Frontal cortex (tissue), 4 donors: ENCODE data around the gene LETM1. TPM values are rescaled to one million over a fixed set of nuclear protein-coding genes. Genes with fewer than 3 reads are reported as not detected.

Experiments
- DNase-seq, 2 donors: peaks; one replicate each; pipeline ENCODE4 v3.0.0; 2012; ENCODE audit warnings: low spot score in 2 of 2
- FAIRE-seq: peaks from 2 replicates; lab custom pipeline; 2012; peaks lifted over from hg19 to GRCh38; lab: Jason Lieb, UNC
- total RNA-seq: library from RNA; depleted of rRNA; stranded (reverse); fragments of >200 nt; gene quantifications from one replicate; pipeline ENCODE4 v1.2.3, GENCODE V29; 2014
- donor health status: control.
- donor health status: control.
- donor health status: control.

LETM1 gene
- total RNA-seq, 1 donor from 2014 or later = 115 TPM

DNA sequence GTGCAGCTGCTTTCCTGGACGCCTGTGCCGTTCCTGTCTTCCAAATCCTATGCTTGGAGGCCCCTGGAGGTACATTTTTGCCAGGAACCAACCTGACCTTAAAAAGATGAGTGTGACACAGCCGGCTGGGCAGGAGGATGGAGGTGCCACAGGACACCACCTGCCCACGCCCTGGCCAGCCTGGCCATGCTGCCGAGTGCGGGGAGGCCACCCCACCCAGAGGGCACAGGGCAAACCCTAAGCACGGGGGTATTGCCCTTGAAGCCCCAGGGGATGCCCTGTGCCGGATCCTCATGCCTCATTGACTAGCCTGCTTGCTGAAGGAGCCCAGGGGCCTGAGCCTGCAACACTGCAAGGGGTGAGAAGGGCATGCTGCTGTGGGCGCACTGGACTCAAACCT, 42.7 kb downstream of the LETM1 start:
- DNase-seq (no peak), FAIRE-seq (no peak)

DNA sequence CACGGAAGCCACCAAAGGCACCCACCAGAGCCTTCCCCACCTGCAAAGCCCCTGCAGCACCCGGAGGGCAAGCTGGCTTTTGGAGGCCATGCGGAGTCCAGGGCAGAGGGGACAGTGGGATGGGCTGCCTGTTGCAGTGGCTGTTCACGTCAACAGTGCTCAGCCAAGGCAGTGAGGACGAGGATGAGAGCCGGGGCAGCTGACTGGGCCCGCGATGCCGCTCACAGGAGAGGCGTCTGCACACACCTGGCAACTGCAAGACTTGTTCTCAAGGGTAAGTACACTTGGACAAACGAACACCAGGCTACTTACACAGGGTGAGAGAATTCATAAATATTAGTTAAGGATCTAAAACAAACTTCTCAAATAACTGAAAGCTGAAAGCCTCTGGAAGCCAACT, 43.2 kb downstream of the LETM1 start:
- no peak for FAIRE-seq
- no peak for DNase-seq

DNA sequence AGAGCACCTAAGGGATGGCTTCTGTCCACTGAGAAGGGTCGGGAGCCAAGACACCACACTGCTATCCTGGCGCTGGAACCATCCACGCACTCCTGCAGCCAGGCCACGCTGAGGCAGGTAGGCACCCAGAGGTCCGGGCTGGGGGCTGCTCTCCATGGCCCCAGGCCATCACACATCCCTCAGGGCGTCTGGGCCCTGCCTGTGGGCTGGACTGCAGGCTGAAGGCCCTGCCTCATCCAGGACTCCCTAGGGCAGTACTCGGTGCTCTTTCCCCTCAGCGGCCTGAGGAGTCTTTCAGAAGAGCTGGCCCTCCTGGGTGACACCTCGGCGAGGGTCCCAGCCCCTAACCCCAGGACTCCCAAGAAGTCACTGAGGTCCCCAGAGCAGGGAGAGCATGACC, 45.2 kb downstream of the LETM1 start:
- FAIRE-seq (no peak), DNase-seq (no peak)

DNA sequence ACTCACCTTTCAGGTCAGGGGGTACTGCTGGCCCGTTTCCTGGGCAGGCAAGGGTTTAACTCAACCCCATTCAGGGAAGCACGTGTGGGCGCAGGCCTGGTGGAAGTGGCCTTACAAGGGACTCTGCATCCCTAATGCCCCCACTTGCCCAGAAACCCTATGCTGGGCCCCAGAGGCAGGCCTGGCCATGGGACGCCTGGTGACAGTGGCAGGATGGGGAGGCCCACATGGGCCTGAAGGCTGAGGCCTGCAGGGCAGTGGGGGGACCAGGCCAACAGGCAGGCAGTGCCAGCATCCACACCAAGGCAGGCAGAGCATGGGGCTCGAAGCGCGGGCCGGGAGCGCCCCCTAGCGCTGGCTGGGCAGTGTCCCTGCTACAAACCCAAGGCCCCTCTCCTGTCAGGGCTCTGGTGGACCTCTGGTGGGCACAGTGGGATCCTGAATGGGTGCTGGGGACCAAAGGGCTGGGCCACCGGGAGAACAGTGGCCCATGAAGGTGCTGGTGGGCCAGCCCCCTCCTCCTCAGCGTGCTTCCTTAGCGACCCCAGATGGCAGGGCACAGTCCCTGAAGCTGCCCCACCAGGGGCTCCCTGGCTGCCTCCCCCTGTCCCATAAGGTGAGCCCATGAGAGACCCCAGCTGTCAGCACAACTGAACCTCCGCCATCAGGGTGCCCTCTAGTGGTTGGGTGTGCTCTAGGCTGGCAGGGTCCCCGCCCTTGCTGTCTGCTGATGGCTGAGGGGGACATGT, 46.0 kb downstream of the LETM1 start:
- DNase-seq (peak; percentile 83 to 89), FAIRE-seq (no peak)

DNA sequence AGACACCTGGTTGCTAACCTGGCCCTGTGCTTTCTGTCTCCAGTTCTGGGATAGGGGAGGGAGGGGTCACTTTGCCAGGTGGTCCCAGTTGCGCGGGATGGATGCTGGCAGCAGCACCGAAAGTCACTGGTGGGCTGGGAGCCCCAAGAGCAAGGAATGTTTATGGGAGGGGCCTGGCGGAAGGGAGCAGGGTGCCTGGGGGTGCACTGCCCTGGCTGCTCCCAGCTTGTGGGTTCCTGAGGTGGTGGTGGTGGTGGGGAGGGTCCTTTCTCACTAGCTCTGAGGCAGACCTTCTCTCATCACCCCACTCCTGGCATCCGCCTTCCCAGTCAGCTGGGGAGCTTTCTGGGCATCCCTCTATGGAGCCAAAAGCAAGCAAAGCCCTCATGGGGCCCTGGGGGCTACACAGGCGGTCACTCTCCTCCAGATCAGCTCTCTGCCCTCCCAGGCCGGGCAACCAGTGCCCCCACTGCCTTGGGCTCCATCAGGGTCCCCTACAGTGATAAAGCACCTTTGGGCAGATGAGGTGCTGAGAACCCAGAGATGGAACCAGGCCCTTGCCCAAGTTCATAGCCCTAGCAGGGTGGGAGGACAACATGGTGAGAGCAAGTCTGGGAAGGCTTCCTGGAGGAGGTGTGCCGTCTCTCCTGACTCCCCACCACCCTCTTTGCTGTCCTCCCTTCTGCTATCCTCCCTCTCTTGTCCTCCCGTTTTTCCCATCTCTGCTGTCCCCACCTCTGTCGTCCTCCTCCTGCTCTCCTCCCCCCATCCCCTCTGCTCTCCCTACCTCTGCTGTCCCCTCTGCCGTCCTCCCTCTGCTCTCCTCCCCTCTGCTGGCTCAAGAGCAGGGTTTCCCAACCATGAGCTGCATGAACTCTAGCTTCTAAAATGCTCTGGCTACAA, 46.9 kb downstream of the LETM1 start:
- no peak for DNase-seq
- FAIRE-seq = no peak

DNA sequence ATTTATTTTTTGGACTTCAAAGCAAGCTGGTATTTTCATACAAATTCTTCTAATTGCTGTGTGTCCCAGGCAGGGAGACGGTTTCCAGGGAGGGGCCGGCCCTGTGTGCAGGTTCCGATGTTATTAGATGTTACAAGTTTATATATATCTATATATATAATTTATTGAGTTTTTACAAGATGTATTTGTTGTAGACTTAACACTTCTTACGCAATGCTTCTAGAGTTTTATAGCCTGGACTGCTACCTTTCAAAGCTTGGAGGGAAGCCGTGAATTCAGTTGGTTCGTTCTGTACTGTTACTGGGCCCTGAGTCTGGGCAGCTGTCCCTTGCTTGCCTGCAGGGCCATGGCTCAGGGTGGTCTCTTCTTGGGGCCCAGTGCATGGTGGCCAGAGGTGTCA, 47.6 kb downstream of the LETM1 start:
- FAIRE-seq (no peak), DNase-seq (no peak)

DNA sequence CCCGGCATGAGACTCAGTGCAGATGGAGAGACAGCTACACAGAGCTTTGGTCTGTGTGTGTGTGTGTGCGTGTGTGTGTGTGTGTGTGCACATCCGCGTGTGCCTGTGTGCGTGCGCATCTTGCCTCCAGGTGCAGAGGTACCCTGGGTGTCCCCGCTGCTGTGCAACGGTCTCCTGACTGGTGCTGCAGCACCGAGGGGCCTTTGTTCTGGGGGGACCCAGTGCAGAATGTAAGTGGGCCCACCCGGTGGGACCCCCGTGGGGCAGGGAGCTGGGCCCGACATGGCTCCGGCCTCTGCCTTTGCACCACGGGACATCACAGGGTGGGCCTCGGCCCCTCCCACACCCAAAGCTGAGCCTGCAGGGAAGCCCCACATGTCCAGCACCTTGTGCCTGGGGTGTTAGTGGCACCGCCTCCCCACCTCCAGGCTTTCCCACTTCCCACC, 48.6 kb downstream of the LETM1 start:
- DNase-seq = no peak

DNA sequence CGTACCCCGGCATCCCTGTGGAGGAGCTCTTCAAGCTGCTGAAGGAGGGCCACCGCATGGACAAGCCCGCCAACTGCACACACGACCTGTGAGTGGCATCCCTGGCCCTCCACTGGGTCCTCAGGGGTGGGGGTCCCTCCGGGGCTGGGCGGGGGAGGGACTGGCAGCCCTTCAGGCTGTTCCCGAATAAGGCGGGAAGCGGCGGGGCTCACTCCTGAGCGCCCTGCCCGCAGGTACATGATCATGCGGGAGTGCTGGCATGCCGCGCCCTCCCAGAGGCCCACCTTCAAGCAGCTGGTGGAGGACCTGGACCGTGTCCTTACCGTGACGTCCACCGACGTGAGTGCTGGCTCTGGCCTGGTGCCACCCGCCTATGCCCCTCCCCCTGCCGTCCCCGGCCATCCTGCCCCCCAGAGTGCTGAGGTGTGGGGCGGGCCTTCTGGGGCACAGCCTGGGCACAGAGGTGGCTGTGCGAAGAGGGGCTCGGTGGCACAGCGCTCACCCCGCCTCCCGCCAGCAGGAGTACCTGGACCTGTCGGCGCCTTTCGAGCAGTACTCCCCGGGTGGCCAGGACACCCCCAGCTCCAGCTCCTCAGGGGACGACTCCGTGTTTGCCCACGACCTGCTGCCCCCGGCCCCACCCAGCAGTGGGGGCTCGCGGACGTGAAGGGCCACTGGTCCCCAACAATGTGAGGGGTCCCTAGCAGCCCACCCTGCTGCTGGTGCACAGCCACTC, 49.2 kb downstream of the LETM1 start:
- DNase-seq (no peak), FAIRE-seq (no peak)

More for the DNA sequence above, 48.6 kb downstream of the LETM1 start:
- FAIRE-seq = no peak

DNA sequence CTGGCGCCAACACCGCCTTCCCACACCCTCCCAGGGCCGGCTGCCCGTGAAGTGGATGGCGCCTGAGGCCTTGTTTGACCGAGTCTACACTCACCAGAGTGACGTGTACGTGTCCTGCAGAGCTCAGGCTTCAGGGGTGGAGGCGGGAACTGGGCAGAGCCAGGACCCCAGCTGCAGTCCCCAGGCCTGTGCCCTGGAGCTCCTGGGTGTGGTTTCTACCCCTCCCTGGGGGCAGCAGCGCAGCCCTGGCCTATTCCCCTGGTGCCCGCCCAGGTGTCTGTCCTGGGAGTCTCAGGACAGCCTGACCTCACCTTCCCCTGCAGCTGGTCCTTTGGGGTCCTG, 49.8 kb downstream of the LETM1 start:
- no peak for DNase-seq
- no peak for FAIRE-seq

DNA sequence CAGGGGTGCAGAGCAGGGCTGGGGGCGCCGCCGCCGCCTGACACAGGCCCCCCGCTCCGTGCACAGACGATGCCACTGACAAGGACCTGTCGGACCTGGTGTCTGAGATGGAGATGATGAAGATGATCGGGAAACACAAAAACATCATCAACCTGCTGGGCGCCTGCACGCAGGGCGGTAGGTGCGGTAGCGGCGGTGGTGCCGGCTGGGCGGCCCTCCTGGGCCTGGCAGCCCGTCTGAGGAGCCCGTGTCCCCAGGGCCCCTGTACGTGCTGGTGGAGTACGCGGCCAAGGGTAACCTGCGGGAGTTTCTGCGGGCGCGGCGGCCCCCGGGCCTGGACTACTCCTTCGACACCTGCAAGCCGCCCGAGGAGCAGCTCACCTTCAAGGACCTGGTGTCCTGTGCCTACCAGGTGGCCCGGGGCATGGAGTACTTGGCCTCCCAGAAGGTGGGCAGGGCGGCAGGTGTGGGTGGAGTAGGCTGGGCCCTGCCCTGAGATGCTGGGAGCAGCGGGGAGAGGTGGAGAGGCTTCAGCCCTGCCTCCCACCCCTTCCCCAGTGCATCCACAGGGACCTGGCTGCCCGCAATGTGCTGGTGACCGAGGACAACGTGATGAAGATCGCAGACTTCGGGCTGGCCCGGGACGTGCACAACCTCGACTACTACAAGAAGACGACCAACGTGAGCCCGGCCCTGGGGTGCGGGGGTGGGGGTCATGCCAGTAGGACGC, 50.3 kb downstream of the LETM1 start:
- DNase-seq = no peak
- FAIRE-seq = no peak

DNA sequence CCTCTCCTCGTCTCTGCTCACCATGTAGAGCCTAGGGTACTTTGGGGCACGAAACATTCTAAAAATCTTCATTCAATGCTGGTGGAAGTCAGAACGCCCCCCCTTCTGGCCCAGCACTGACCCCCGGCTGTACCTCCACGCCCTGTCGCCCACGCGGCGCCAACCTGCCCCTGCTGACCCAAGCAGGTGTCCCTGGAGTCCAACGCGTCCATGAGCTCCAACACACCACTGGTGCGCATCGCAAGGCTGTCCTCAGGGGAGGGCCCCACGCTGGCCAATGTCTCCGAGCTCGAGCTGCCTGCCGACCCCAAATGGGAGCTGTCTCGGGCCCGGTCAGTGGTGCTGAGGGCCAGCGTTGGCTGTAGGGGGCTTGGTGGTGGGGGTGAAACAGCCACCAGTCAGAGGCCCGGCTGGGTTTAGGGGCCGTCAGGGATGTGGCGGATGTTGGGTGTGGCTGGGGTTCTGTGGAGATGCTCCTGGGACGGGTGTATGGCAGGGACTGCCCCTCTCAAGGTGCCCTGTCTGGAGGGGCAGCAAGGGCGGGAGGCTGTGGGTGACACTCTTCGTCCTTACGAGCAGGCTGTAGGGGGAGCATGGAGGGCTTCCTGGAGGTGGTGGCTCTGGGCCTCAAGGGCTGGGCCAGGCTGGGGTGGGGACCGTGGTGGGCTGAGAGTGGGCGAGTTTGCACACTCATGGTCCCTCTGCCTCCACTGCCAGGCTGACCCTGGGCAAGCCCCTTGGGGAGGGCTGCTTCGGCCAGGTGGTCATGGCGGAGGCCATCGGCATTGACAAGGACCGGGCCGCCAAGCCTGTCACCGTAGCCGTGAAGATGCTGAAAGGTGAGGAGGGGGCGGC, 51.1 kb downstream of the LETM1 start:
- DNase-seq (no peak), FAIRE-seq (no peak)

DNA sequence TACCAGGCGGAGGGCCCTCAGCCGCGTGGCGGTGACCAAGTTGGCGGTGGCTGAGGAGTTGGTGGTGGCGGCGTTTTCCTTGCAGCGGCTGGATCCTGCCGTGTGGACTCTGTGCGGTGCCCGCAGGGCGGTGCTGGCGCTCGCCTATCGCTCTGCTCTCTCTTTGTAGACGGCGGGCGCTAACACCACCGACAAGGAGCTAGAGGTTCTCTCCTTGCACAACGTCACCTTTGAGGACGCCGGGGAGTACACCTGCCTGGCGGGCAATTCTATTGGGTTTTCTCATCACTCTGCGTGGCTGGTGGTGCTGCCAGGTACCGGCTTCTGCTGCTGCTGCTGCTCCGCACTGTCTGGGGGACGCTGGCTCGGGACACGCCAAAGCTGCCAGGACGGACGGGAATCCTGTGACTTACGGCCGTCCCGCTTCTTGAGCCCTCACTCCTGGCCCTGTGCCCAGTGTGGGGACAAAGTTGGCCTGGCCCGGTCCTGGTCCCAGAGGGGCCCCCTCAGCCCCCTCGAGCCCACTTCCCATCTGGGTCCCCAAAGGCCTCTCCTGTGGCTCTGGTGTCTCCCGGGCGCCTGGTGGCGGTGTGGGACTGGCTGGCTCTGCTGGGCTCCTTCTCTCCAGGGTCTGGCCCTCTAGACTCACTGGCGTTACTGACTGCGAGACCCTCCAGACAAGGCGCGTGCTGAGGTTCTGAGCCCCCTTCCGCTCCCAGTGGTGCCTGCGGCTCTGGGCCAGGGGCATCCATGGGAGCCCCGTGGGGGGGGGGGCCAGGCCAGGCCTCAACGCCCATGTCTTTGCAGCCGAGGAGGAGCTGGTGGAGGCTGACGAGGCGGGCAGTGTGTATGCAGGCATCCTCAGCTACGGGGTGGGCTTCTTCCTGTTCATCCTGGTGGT, 52.2 kb downstream of the LETM1 start:
- DNase-seq = no peak
- FAIRE-seq = no peak

DNA sequence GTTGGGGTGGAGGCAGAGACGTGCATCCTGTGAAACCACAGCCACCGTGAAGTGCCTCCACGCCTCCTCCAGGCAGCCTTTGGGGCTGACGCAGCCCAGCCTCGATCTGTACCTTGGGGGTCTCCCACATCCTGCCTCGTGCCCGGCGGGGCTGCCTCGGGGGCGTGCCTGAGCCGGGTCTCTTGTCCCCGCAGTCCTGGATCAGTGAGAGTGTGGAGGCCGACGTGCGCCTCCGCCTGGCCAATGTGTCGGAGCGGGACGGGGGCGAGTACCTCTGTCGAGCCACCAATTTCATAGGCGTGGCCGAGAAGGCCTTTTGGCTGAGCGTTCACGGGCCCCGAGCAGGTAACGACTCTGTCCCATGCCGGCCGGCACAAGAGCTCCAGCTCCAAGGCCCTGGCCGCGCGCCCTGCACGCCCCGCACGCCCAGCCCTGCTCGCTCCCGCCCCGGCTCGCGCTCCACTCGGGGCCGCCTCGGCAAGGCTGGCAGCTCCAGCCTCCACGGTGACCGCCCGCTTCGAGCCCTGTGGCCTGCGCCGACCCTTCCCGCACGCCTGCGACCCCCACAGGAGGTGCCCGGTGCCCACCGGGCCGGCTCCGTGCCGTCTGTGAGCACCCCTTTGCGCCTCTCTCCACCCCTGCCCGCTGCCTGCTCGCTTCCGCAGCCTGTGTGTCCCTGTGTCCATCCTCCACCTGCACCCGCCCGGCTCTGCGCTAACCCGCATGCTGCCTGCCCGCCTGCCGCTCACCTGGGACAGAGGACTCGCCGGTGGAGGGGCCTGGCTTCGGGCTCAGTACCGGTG, 53.0 kb downstream of the LETM1 start:
- DNase-seq (no peak), FAIRE-seq (no peak)

DNA sequence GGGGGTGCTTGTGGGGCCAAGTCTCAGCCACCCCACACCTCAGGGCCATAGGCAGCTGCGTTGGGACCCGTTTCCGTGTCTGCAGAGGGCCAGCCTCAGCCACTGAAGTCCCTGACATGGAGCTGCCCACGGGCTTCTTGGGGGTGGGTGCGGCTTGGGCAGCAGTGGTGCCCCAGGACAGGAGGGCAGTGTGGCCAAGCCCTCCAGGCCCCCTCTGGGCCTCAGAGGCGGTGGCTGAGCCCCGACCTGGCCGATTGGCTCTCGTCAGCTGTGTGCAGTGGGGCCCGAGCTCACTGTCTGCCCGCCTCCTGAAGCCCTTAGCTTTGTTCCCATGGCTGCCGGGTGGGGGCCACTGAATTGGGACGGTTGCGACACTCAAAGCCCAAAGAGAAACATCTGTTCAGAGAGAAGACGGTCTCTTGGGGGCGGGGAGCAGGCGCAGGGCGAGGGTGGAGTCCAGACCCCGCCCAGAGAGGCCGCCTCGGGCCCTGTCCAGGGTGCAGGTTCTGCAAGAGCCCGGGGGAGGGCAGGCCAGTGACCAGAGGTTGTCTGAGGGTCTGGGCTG, 53.7 kb downstream of the LETM1 start:
- DNase-seq (no peak), FAIRE-seq (no peak)

DNA sequence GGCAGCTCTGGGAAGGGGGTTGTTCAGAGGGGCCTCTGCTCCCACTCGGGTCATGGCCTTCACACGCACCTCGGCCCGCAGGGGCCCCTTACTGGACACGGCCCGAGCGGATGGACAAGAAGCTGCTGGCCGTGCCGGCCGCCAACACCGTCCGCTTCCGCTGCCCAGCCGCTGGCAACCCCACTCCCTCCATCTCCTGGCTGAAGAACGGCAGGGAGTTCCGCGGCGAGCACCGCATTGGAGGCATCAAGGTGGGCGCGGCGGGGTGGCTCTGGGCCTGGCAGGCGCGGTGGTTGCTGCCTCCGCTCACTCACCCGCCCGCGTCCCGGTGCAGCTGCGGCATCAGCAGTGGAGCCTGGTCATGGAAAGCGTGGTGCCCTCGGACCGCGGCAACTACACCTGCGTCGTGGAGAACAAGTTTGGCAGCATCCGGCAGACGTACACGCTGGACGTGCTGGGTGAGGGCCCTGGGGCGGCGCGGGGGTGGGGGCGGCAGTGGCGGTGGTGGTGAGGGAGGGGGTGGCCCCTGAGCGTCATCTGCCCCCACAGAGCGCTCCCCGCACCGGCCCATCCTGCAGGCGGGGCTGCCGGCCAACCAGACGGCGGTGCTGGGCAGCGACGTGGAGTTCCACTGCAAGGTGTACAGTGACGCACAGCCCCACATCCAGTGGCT, 54.5 kb downstream of the LETM1 start:
- DNase-seq (no peak), FAIRE-seq (no peak)

DNA sequence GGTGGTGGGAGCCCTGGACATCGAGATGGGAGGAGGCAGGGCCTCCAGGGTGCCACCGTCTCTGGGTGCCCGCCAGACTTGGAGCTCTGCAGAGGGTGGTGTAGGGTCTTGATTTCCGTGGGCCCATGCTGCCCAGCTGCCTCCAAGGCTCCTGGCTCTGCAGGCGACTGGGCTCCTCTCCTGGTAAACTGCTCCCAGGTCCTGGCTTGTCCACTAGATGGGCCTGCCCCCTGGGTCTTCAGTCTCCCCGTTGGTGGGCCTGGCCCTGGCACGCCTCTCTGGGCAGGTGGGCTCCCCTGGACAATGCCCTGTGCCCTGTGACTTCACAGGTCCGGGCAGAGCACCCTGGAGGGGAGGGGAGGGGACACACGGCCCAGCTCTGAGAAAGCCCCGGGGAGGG, 55.2 kb downstream of the LETM1 start:
- DNase-seq = no peak
- no peak for FAIRE-seq
